ENCODE results near the gene HLA-DQA1.

The HLA-DQA1 gene

GRCh38 chr6:32659856-32660595 is 22.8 kb downstream of the HLA-DQA1 start:
- H3K4me3 ChIP-seq (ENCODE audit: low read length, poor library complexity, severe bottlenecking) = no peak overlapping the region
- no peaks in the 10 kb centered on the region for H3K27me3 ChIP-seq (ENCODE audit: insufficient read depth, low read length, poor library complexity, severe bottlenecking)
- H4K20me1 ChIP-seq (ENCODE audit: insufficient read depth, low read length, poor library complexity, severe bottlenecking) = no peaks in the 10 kb centered on the region
- no peaks in the 10 kb centered on the region for H3F3A ChIP-seq (ENCODE audit: low read depth)
- H3K79me2 ChIP-seq (ENCODE audit: insufficient read depth, low read length) = no peaks in the 10 kb centered on the region
- no peak overlapping the region for H3K9ac ChIP-seq (ENCODE audit: low read depth, low read length, poor library complexity, severe bottlenecking)
- no peak overlapping the region for H3K4me2 ChIP-seq (ENCODE audit: low read depth, low read length, poor library complexity, severe bottlenecking)
- H2AFZ ChIP-seq (ENCODE audit: low read length) = no peak overlapping the region
- no peaks in the 10 kb centered on the region for H3K36me3 ChIP-seq (ENCODE audit: insufficient read depth, low read length)
- H3K9me2 ChIP-seq (replicated peaks; ENCODE audit: low read depth, low read length) = no peaks in the 10 kb centered on the region
- peaks cover 6% of the 10 kb centered on the region for H3K4me1 ChIP-seq (ENCODE audit: insufficient read depth, low read length, poor library complexity, severe bottlenecking)
- no peak for TF ChIP-seq CTCF (conservative IDR thresholded peaks at IDR 0.05; ENCODE audit: low read length)
- TF ChIP-seq EZH2phosphoT487 (IDR thresholded peaks at IDR 0.05; ENCODE audit: borderline replicate concordance) = no peak
- no peaks in the 10 kb centered on the region for H3K9me3 ChIP-seq (ENCODE audit: insufficient read depth, low read depth, low read length)

GRCh38 chr6:32662099-32662498 is 24.9 kb downstream of the HLA-DQA1 start:
- Histone ChIP-seq H3K4me3 (ENCODE audit: low read length, poor library complexity, severe bottlenecking) (no peak overlapping the region), H3K4me2 (ENCODE audit: low read depth, low read length, poor library complexity, severe bottlenecking) (no peak overlapping the region), H3K9ac (ENCODE audit: low read depth, low read length, poor library complexity, severe bottlenecking) (no peak overlapping the region), H3F3A (ENCODE audit: low read depth) (no peaks in the 10 kb centered on the region; the same call in 1 of the 2 replicates), H3K27me3 (ENCODE audit: insufficient read depth, low read length, poor library complexity, severe bottlenecking) (no peaks in the 10 kb centered on the region), H4K20me1 (ENCODE audit: insufficient read depth, low read length, poor library complexity, severe bottlenecking) (no peaks in the 10 kb centered on the region), H3K9me3 (ENCODE audit: insufficient read depth, low read depth, low read length) (no peaks in the 10 kb centered on the region), H3K36me3 (ENCODE audit: insufficient read depth, low read length) (no peaks in the 10 kb centered on the region), H3K79me2 (ENCODE audit: insufficient read depth, low read length) (no peaks in the 10 kb centered on the region), H2AFZ (ENCODE audit: low read length) (no peak overlapping the region), H3K4me1 (ENCODE audit: insufficient read depth, low read length, poor library complexity, severe bottlenecking) (peaks cover 12% of the 10 kb centered on the region), H3K9me2 (replicated peaks; ENCODE audit: low read depth, low read length) (no peaks in the 10 kb centered on the region)
- TF ChIP-seq CTCF (conservative IDR thresholded peaks at IDR 0.05; ENCODE audit: low read length) (no peak), EZH2phosphoT487 (IDR thresholded peaks at IDR 0.05; ENCODE audit: borderline replicate concordance) (no peak)

- no peak for TF ChIP-seq CTCF (conservative IDR thresholded peaks at IDR 0.05; ENCODE audit: low read length)
- no peak for TF ChIP-seq EZH2phosphoT487 (IDR thresholded peaks at IDR 0.05; ENCODE audit: borderline replicate concordance)
- Histone ChIP-seq H3K9me2 (replicated peaks; ENCODE audit: low read depth, low read length) (no peaks in the 10 kb centered on the region), H3K36me3 (ENCODE audit: insufficient read depth, low read length) (no peaks in the 10 kb centered on the region), H3K4me3 (ENCODE audit: low read length, poor library complexity, severe bottlenecking) (no peak overlapping the region), H2AFZ (ENCODE audit: low read length) (no peak overlapping the region), H3K4me1 (ENCODE audit: insufficient read depth, low read length, poor library complexity, severe bottlenecking) (peaks cover 12% of the 10 kb centered on the region), H3K9me3 (ENCODE audit: insufficient read depth, low read depth, low read length) (no peaks in the 10 kb centered on the region), H3K9ac (ENCODE audit: low read depth, low read length, poor library complexity, severe bottlenecking) (no peak overlapping the region), H3K4me2 (ENCODE audit: low read depth, low read length, poor library complexity, severe bottlenecking) (no peak overlapping the region), H4K20me1 (ENCODE audit: insufficient read depth, low read length, poor library complexity, severe bottlenecking) (no peaks in the 10 kb centered on the region), H3F3A (ENCODE audit: low read depth) (no peaks in the 10 kb centered on the region; the same call in 1 of the 2 replicates), H3K79me2 (ENCODE audit: insufficient read depth, low read length) (no peaks in the 10 kb centered on the region), H3K27me3 (ENCODE audit: insufficient read depth, low read length, poor library complexity, severe bottlenecking) (no peaks in the 10 kb centered on the region)
These were observed 25.6 kb downstream of the HLA-DQA1 start for GRCh38 chr6:32662836-32663235.
